GM18870 (cell line): ENCODE data around the gene LIPE.

Source experiments
- ATAC-seq: cut with Tn5 transposase; IDR thresholded peaks from one replicate; pipeline ENCODE4 v1.9.1; 2021; ENCODE audit warnings: moderate library complexity; ENCODE audit not compliant: unreplicated experiment

The LIPE gene

GRCh38 chr19:42357290-42357689 is 69.9 kb downstream of the LIPE start:
- ATAC-seq: no peak

DNA sequence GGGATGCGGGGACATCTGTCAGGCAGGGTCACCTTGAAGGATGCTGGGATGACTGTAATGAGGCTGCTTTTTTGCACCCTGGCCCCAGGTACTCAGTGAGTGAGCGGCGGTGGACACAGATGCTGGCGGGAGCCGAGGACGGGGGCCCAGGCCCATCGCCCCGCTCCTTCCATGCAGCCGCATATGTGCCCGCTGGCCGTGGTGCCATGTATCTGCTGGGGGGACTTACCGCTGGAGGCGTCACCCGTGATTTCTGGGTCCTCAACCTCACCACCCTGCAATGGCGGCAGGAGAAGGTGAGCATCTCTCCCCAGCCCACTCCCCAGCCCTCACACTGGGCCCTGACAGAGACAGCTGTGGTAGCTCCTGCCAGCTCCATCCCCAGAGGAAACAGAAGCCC is 70.5 kb downstream of the LIPE start:
- no peak for ATAC-seq

GRCh38 chr19:42355896-42356295 is 71.3 kb downstream of the LIPE start:
- no peak for ATAC-seq

DNA sequence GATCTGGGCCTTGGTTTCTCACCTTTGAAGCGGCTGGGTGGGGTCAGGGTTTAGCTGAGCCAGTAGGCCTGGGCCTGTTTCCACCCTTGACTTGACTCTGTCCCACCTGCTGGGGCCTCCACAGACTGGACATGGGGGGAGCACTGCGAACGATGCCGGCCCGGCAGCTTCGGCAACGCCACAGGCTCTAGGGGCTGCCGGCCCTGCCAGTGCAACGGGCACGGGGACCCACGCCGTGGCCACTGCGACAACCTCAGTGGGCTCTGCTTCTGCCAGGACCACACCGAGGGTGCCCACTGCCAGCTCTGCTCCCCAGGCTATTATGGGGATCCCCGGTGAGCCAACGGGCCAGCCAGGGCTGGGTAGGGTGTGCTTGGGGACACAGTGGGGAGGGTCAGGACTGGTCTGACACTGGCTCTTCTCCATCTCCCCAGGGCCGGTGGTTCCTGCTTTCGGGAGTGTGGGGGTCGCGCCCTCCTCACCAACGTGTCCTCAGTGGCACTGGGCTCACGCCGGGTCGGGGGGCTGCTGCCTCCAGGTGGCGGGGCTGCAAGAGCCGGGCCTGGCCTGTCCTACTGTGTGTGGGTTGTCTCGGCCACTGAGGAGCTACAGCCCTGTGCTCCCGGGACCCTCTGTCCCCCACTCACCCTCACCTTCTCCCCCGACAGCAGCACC is 73.7 kb downstream of the LIPE start:
- no peak for ATAC-seq

GRCh38 chr19:42352301-42353259 is 74.6 kb downstream of the LIPE start:
- ATAC-seq: no peak
